Stimulated activated CD4-positive, alpha-beta T cell treated with anti-CD3 and anti-CD28 coated beads, Interleukin-4, amount 100 ng/mL, for 4 hours (primary cell): ENCODE results near the gene BMP2.

ENCODE experiments used
- DNase-seq, 2 experiments: peaks; one replicate each; pipeline ENCODE4 v3.0.0-alpha.2; 2020

Gene BMP2

DNA sequence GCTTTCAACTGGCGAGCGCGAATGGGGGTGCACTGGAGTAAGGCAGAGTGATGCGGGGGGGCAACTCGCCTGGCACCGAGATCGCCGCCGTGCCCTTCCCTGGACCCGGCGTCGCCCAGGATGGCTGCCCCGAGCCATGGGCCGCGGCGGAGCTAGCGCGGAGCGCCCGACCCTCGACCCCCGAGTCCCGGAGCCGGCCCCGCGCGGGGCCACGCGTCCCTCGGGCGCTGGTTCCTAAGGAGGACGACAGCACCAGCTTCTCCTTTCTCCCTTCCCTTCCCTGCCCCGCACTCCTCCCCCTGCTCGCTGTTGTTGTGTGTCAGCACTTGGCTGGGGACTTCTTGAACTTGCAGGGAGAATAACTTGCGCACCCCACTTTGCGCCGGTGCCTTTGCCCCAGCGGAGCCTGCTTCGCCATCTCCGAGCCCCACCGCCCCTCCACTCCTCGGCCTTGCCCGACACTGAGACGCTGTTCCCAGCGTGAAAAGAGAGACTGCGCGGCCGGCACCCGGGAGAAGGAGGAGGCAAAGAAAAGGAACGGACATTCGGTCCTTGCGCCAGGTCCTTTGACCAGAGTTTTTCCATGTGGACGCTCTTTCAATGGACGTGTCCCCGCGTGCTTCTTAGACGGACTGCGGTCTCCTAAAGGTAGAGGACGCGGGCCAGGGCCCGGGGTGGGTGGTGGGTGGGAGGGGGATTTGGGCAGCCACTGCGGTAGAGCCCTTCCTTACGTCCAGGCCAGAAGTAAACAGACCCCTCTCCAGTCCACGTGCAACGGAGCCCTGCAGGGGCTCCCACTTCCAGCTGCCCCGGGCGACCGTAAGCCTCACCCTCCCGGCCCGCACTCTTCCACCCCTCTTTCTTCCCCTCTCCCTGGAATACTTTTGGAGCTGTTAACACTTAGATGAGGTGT lies 998 bp downstream of the BMP2 start:
- DNase-seq, result no peak

DNA sequence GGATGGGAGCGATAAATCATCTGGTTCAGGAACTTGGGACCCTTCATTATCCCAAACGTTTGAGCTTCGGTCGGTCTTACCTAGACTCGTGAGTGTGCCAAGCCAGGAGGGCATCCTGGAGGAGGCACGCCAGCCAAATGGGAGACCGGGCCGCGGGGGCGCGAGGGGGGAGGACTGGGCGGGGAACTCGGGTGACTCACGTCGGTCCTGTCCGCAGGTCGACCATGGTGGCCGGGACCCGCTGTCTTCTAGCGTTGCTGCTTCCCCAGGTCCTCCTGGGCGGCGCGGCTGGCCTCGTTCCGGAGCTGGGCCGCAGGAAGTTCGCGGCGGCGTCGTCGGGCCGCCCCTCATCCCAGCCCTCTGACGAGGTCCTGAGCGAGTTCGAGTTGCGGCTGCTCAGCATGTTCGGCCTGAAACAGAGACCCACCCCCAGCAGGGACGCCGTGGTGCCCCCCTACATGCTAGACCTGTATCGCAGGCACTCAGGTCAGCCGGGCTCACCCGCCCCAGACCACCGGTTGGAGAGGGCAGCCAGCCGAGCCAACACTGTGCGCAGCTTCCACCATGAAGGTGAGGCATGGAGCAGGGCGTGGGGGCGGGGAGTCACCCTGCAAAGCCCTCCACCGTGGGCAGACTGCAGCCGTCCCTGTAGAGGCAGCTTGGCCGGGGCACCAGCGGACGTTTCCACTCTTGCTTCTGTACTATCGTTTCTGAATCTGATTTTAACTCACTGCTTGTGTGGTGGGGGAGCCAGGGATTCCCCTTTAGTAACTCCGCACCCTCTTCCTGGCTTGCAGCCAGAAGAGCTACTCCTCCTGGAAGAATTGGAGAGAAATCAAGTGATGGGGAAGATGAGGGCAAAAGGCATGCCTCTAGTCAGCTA lies 2.7 kb downstream of the BMP2 start:
- DNase-seq, result no peak

DNA sequence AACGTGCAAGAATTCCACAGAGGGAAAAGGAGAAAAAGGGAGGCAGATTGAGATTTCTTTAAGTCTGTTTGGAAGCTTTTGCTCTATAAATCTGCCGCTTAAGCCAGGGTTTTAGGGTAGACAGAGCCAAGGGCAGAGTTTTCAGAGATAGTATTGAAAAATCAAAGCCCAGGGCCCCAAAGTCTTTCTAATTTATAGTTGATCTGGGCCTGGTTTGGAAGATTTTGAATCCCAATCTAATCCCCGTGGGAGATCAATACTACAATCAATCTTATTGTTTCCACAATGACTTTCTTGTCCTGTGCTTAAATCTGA lies 3.3 kb downstream of the BMP2 start:
- DNase-seq, result no peak

DNA sequence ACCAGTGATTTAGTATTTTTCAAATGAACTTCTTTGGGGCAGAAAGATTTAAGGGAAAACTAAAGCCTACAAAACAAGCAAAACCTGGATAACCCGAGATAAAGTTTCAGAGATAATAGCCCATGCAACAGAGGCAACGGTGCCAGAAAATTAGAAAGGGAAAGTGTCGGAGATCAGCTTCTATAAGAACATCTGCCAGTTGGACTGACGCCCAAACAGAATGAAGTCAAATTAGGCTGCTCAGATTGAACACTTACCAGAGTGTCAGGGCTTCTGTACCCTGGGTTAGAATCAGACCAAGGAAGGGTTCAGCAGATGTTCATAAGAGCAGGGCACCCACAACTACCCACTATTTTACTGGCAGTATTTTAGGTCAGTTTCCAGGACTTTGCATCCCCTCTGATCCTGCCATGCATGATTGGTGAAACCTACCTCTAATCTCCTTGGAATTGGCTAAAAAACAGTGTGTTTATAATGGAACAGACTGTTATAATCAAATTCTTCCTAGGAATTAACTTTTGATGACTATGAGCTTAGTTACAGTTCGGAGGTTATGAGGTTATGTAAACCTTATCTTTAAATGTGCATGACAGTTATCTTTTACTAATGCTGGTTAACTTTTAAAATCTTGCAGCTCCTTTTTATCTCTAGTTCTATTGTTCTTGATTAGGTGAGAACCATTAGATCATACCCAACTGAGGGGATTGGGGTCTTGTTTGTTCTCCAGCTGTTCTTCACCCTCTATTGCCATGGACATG lies 13.1 kb downstream of the BMP2 start:
- no peak for DNase-seq

DNA sequence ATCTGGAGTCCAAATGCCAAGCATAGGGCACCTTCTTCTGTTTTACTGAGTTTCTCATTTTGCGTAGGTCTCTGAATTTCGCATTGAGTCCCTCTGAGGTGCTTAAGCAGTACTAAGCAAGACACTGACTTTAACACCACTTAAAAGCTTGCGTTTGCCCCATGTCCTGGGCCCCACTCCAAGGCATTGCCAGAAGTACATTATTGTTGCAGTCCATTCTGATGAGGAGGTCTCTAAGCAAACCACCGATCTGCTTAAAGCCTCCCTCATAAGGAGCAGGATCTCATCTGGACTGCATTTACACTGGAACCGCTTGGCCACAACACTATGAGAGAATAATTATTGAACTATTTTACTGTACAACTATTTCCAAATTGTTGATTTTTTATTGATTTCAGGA lies 16.3 kb downstream of the BMP2 start:
- no peak for DNase-seq

DNA sequence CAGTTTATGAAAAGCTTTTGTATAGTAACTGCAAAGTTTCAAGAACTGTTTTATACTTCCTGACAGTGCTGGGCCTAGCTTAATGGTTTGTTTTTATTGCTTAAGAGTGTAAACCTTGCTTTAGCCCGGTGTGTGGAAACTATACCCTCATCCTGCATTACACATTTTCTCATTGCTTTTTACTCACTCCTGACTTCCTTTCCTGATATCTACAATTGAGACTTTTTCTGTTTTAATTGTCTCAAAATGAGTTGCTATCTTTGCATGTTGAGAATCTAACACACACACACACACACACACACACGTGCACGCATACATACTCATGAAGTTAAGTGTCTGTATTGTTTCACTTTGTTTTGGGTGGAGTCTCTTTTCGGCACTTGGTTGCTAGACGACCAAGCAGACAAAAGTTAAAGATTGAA lies 16.7 kb downstream of the BMP2 start:
- DNase-seq, result no peak

DNA sequence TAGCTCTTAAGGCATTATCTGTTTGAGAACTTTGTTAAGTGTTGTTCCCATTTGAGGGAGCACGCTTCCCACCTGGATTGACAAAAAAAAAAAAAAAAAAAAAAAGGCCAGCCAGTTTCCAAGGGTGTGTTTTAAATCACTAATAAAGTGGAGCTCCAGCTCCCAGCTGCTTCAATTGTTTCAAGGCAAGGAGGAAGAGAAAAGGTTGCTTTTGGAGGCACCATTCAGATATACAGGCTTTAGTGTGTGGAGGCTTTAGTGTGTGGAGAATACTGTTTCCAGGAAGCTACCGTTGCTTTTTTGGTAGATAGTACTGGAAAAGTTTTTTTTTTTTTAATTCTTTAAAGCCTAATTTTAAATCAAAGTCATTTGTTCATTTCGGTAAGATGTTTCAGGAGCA lies 17.3 kb downstream of the BMP2 start:
- no peak for DNase-seq

DNA sequence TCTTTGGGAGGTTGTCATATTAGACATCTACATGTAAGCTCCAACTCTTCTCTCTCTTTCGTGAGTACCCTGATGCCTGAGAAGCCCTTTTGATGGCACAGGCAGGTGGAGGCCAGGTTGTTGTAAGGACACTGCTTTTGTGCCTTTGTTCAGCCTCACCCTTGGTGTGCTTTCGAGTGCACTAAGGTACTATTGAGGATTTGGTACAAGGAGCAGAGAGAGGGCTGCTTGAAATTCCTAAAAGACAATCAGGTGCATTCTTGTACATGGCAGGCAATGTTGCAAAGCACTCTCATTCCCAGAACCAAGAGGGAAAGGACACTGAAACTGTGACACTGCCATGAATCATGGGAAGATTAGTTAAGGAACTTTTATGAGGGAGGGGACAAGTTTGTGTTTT lies 19.1 kb downstream of the BMP2 start:
- DNase-seq, result no peak

DNA sequence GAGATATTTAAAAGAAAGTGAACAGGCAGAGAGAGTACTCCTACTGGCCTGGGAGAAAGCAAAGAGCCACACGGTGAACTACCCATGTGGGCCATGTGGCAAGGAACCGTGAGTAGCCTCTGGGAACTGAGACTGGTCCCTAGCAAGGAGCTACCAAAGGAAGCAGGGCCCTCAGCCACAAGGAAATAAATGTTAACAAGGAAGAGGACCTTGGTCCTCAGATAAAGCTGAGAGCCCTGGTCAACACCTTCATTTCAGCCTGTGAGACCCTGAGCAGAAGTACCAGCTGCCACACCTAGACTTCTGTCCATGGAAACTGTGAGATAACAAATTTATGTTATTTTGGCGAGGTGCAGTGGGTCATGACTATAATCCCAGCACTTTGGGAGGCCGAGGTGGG lies 25.3 kb downstream of the BMP2 start:
- DNase-seq, result no peak

DNA sequence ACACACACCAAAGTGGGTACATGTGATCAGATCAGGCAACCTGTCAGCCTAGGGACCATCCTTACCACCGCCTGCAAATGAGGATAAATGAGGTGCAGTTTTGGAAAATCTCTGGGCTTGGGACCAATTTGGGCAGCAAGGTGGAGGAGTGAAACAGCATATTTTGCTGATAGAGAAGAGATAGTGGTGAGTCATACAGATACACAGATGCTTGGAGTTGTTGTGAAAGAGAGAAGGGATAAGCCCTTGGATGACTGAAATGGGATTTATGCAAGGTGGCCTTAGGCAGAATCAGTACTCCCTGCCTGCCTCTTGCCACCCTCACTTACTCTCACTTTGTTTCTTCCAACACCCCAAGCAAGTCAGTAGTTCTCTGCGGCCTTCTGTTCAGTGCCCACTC lies 34.7 kb downstream of the BMP2 start:
- no peak for DNase-seq

DNA sequence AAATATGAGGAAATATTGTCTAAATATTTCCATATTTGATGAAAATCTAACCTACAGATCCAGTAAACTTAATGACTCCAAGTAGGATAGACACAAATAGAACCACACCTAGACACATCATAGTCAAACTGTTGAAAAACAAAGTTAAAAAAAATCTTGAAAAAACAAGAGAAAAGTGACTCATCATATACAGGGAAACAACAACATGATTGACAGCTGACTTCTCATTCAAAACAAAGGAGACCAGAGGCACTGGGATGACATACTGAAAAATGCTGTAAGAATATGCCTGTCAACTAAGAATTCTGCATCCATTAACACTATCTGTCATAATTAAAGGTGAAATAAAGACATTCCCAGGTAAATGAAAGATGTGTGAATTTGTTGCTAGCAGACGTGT lies 38.8 kb downstream of the BMP2 start:
- no peak for DNase-seq

DNA sequence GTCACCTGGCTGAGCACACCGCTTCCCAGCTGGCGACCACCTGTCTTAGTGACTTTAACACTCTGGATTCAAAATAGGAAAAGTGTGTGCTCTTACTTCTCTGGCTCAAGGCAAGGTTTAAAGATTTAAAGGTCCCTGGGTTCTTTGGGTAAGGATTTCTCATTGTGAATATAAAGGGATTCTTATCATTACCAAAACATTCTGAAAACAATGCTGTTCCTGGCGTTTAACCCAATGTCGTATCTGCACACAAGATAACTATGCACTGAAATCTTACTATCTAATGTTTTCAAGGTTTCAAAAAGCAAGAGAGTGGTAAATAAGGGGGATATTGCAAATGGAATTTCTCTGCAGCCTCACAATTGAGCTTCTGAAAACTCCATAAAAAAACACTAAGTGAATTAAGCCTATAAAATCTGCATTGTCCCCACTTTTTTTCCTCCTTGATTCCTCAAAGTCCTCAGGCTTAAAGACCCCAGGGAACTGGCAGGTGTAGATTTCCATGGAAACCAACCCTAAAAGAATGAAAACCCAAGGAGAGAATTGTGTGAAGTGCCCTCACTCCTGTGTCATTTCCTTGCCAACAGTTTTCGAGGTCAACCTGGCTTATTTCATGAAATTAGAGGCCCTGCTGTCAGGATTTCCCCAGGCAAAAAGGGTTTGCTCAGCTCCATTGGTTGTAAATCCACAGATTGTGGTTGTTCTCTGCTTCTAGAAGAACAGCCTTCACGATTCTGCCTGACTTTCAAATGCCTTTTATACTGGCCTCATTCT lies 44.0 kb downstream of the BMP2 start:
- DNase-seq, result no peak

DNA sequence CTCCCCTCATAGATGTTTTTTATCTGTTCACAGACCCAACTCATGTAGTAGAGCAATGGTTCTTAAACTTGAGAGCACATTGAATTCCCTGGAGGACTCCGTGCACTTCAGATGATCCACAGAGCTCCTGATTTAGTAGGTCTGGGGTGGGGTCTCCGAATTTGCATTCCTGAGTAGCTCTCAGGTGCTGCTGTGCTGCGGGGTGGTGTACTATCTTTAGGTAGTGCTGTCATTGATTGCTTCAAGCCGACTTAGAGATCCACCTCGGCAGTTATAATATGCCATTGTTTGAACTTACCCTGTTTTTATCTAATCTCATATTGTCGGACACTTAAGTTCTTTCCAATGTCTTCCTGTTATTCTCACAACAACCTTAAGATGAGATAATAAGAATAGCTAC lies 45.0 kb downstream of the BMP2 start:
- DNase-seq, result no peak

DNA sequence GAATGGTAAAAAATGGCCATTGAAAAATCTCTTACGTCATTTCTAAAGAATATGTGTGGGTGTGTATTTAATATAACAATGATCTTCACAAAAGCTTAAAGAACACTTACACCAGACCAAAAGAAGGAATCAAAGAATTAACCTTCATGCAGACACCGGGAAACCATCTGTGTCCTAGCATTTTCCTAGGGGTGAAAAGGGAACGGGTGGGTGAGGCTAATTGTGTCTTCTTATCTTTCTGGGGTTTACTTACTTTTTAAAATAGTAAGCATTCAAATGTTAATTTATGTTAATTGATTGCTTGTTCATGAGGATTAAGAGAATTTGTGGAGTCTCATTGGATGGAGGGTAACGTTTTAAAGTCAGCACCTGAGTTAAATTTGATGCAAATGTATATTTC lies 47.5 kb downstream of the BMP2 start:
- no peak for DNase-seq

DNA sequence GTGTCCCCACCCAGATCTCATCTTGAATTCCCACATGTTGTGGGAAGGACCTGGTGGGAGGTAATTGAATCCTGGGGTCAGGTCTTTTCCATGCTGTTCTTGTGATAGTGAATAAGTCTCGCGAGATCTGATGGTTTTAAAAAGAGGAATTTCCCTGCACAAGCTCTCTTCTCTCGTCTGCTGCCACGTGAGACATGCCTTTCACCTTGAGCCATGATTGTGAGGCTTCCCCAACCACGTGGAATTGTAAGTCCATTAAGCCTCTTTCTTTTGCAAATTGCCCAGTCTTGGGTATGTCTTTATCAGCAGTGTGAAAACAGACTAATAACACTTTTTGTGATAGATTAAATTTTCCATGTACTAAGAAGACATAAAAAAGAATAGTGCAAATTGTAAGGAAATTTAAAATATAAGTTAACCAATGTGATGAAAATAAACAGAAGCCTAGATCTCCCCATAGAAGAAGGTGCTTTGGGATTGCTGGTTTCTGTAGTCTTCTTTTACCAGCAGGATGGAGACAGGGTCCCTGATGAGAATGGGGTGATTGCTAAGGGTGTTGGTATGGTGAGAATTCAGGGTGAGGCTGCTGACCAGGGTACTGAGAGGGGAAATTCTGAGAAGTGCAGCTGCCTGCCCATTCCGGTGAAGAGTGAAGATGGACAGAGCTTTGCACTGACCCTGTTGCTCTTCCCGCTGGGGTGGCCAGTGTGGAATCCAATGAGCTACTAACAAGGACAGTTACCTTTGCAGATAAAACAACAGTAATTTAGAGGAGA lies 50.7 kb downstream of the BMP2 start:
- no peak for DNase-seq

DNA sequence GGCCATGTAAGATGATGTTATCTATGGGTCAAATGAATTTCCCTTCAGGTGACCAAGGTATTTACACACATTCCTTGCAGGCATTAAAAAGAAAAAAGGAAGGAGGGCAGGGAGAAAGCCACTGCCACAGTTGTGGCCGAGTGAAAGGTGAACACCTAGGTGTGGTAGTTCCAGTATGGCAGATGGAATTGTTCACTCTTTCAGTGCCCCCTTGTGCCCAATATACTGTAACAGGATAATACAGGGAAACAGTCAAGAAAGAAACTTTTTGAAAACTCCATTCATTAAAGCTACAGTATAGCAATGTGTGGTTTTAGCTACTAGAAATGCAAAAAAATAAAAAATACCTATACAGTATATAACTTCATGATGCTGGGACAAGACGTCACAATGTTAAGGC lies 52.1 kb downstream of the BMP2 start:
- no peak for DNase-seq

DNA sequence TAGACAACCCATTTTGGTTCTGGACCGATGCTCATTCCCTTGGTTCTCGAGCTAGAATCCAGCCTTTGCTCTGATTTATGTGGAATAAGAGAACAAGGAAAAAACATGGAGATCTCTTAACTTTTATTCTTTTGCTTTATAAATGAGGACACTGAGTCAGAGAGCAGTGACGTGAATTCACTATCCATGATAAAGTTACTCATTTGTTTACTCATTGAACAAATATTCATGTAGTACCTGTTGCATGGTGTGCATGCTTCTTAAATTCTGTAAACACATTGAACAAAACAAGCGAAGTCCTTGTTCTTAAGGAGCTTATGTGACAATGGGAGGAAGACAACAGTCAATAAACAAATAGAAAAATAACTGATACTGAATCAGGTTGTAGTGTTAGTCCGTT lies 56.9 kb downstream of the BMP2 start:
- no peak for DNase-seq

DNA sequence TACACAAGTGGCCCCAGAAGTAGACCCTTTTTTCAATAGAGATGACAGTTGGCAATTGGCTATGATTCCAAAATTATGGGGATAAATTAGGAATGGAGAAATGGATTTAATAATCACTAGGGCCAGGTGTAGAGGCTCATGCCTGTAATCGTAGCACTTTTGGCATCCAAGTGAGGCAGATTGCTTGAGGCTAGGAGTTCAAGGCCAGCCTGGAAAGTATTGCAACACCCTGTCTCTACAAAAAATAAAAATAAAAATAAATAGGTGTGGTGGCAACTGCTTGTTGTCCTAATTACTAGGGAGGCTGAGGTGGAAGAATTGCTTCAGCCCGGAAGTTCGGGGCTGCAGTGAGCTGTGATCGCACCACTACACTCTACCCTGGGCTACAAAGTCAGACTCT lies 60.0 kb downstream of the BMP2 start:
- DNase-seq, result no peak

DNA sequence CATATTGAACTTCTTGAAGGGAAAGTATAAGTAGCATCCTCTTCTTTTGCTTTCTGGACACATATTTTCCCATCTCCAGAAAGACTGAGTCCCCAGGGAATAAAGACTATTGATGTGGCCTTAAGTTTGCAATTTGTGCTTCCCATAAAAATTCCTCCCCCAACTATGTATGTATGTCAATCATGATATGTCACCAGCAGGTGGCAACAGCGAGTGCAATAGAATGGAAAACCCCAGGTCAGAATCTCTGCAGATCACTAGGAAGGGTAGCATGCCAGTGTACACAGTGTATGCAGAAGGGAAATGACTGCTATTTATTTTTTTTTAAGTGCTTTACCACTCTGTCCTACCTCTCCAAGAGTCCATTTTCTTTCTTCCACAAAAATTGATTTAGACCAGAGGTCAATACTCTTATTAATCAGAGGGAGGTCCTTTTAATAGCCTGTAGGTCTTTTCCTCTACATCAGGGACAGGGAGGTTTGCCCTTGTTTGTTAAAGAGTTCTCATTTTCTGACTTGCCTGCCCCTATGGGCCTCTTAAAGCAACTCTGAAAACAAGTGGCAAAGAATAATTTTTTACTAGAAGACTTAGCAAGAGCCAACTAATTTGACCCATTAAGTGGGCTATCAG lies 61.4 kb downstream of the BMP2 start:
- DNase-seq, result peak in 1 of 2 experiments; percentile 5

DNA sequence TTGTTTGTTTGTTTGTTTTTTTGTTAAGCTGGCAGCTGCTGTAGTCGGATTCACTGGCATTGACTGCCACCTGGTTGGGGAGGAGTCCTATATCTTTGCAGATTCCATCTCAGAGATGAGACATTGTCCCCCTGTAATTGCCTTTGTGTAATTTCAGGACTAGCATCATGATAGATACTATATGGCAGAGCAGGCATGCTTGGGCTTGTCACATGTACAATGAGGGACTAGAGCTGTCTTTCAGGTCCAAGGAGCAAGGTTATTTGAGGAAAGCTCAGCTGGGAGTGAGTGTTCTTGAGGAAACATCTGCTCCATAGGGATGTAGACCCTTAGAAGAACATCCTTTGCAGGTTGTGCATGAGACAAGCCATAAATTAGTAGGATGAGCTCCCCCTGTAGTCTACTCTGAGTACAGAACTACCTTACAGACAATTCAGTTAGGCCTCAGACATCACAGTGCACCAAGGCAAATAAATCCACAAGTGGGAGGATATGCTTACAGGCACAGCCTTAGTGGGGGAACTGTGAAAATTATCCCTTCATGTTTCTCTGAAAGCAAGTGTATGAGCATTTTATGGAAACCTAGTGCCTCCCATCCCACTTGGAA lies 62.1 kb downstream of the BMP2 start:
- DNase-seq, result no peak
